Muscle layer of duodenum (tissue), 2 donors: Measurements from ENCODE around the gene SHROOM3.

Experiments
- H3K27ac ChIP-seq: one replicate; pipeline ENCODE4 v1.7.0; 2013; ENCODE audit warnings: mild to moderate bottlenecking, low read length
- H3K27me3 ChIP-seq: one replicate; pipeline ENCODE4 v1.7.0; 2013; ENCODE audit warnings: low read depth, mild to moderate bottlenecking, control low read depth, low read length
- H3K36me3 ChIP-seq, 2 donors: one replicate each; pipeline ENCODE4 v1.7.0; 2013; ENCODE audit warnings: low read length in 2 of 2, control low read depth in 1 of 2, mild to moderate bottlenecking in 1 of 2; ENCODE audit not compliant: insufficient read depth in 2 of 2, control insufficient read depth in 1 of 2
- H3K4me1 ChIP-seq, 2 donors: one replicate each; pipeline ENCODE4 v1.7.0; 2013; ENCODE audit warnings: low read length in 2 of 2, mild to moderate bottlenecking in 2 of 2, control low read depth in 1 of 2, moderate library complexity in 1 of 2; ENCODE audit not compliant: insufficient read depth in 2 of 2, control insufficient read depth in 1 of 2
- H3K4me3 ChIP-seq, 2 donors: one replicate each; pipeline ENCODE4 v1.7.0; 2013; ENCODE audit warnings: low read length in 2 of 2, low read depth in 1 of 2, mild to moderate bottlenecking in 1 of 2
- H3K9me3 ChIP-seq, 2 donors: one replicate each; pipeline ENCODE4 v1.7.0; 2013; ENCODE audit warnings: low read length in 2 of 2, control low read depth in 1 of 2, mild to moderate bottlenecking in 1 of 2; ENCODE audit not compliant: control insufficient read depth in 1 of 2
- donor health status: healthy.

The SHROOM3 gene

GRCh38 chr4:76751612-76752343 lies 316.7 kb downstream of the SHROOM3 start:
- H3K36me3 ChIP-seq, result peaks cover 6 to 12% of the 10 kb centered on the region in 2 donors
- peaks cover 0 to 14% of the 10 kb centered on the region in 2 donors for H3K4me1 ChIP-seq
- H3K9me3 ChIP-seq, result no peaks in the 10 kb centered on the region
- H3K27ac ChIP-seq, result no peak overlapping the region
- H3K4me3 ChIP-seq, result no peak overlapping the region
- H3K27me3 ChIP-seq, result no peaks in the 10 kb centered on the region

- H3K36me3 ChIP-seq, result peaks cover 6 to 12% of the 10 kb centered on the region in 2 donors
- H3K27ac ChIP-seq, result peak overlapping the region; percentile 12
- H3K9me3 ChIP-seq, result no peaks in the 10 kb centered on the region
- H3K27me3 ChIP-seq, result no peaks in the 10 kb centered on the region
- H3K4me1 ChIP-seq, result peaks cover 0 to 15% of the 10 kb centered on the region in 2 donors
- no peak overlapping the region for H3K4me3 ChIP-seq
These were observed 318.0 kb downstream of the SHROOM3 start for GRCh38 chr4:76752861-76753501.

GRCh38 chr4:76753814-76754213 lies 318.8 kb downstream of the SHROOM3 start:
- H3K27me3 ChIP-seq, result no peaks in the 10 kb centered on the region
- peaks cover 0 to 20% of the 10 kb centered on the region in 2 donors for H3K4me1 ChIP-seq
- no peaks in the 10 kb centered on the region for H3K9me3 ChIP-seq
- no peak overlapping the region for H3K27ac ChIP-seq
- peak overlapping the region in 1 of 2 donors; percentile 11 for H3K4me3 ChIP-seq
- peaks cover 6 to 12% of the 10 kb centered on the region in 2 donors for H3K36me3 ChIP-seq

- Histone ChIP-seq H3K36me3 (peaks cover 10 to 12% of the 10 kb centered on the region in 2 donors), H3K4me1 (peaks cover 0 to 20% of the 10 kb centered on the region in 2 donors), H3K4me3 (no peak overlapping the region), H3K27ac (no peak overlapping the region), H3K27me3 (no peaks in the 10 kb centered on the region), H3K9me3 (no peaks in the 10 kb centered on the region)
These were observed 319.4 kb downstream of the SHROOM3 start for GRCh38 chr4:76754439-76754838.

- H3K27ac ChIP-seq, result no peak overlapping the region
- peaks cover 0 to 20% of the 10 kb centered on the region in 2 donors for H3K4me1 ChIP-seq
- H3K4me3 ChIP-seq, result no peak overlapping the region
- peaks cover 20 to 21% of the 10 kb centered on the region in 2 donors for H3K36me3 ChIP-seq
- H3K27me3 ChIP-seq, result no peaks in the 10 kb centered on the region
- H3K9me3 ChIP-seq, result no peaks in the 10 kb centered on the region
These were observed 320.7 kb downstream of the SHROOM3 start for GRCh38 chr4:76755756-76756155.

GRCh38 chr4:76756416-76756815 lies 321.4 kb downstream of the SHROOM3 start:
- Histone ChIP-seq H3K27me3 (no peaks in the 10 kb centered on the region), H3K4me1 (peaks cover 0 to 20% of the 10 kb centered on the region in 2 donors), H3K36me3 (peaks cover 20 to 25% of the 10 kb centered on the region in 2 donors), H3K9me3 (no peaks in the 10 kb centered on the region), H3K4me3 (no peak overlapping the region), H3K27ac (no peak overlapping the region)

- H3K36me3 ChIP-seq, result peaks cover 20 to 25% of the 10 kb centered on the region in 2 donors
- no peaks in the 10 kb centered on the region for H3K27me3 ChIP-seq
- no peak overlapping the region for H3K27ac ChIP-seq
- H3K4me3 ChIP-seq, result no peak overlapping the region
- H3K4me1 ChIP-seq, result peaks cover 0 to 20% of the 10 kb centered on the region in 2 donors
- H3K9me3 ChIP-seq, result no peaks in the 10 kb centered on the region
These were observed 322.4 kb downstream of the SHROOM3 start for GRCh38 chr4:76757418-76757939.

- Histone ChIP-seq H3K9me3 (no peaks in the 10 kb centered on the region), H3K4me1 (peaks cover 0 to 17% of the 10 kb centered on the region in 2 donors), H3K4me3 (no peak overlapping the region), H3K27me3 (no peaks in the 10 kb centered on the region), H3K36me3 (peaks cover 19 to 25% of the 10 kb centered on the region in 2 donors), H3K27ac (no peak overlapping the region)
These were observed 323.4 kb downstream of the SHROOM3 start for GRCh38 chr4:76758290-76758882.

GRCh38 chr4:76758996-76759395 lies 324.0 kb downstream of the SHROOM3 start:
- no peak overlapping the region for H3K27ac ChIP-seq
- H3K4me3 ChIP-seq, result no peak overlapping the region
- no peaks in the 10 kb centered on the region for H3K9me3 ChIP-seq
- H3K4me1 ChIP-seq, result peaks cover 0 to 11% of the 10 kb centered on the region in 2 donors
- H3K36me3 ChIP-seq, result peaks cover 15 to 25% of the 10 kb centered on the region in 2 donors
- no peaks in the 10 kb centered on the region for H3K27me3 ChIP-seq

GRCh38 chr4:76760193-76760592 lies 325.2 kb downstream of the SHROOM3 start:
- no peak overlapping the region for H3K27ac ChIP-seq
- H3K4me3 ChIP-seq, result no peak overlapping the region
- no peaks in the 10 kb centered on the region for H3K27me3 ChIP-seq
- peaks cover 0 to 6% of the 10 kb centered on the region in 2 donors for H3K4me1 ChIP-seq
- peaks cover 7 to 20% of the 10 kb centered on the region in 2 donors for H3K36me3 ChIP-seq
- H3K9me3 ChIP-seq, result no peaks in the 10 kb centered on the region
